Heart left ventricle (tissue), 16 donors: Measurements from ENCODE around the gene XAF1. TPM values are rescaled to one million over a fixed set of nuclear protein-coding genes. Genes with fewer than 3 reads are reported as not detected.

Source experiments
- ATAC-seq, 4 donors: fragments of 200-7000 bp; cut with Tn5 transposase; one replicate each; pipeline ENCODE4 v1.9.1; 2020 to 2022; ENCODE audit warnings: moderate library complexity in 4 of 4, mild to moderate bottlenecking in 3 of 4, moderate number of reproducible peaks in 1 of 4
- DNase-seq, 5 donors: peaks; one replicate each; pipeline ENCODE4 v3.0.0-alpha.2; 2020
- H3K27ac ChIP-seq, 12 donors: fragments of 200-600 bp; sonication (generic) in 4 of 12; one replicate each; pipeline versions ENCODE4 v1.5.0 to v1.8.0; 2016 to 2022; ENCODE audit warnings: mild to moderate bottlenecking in 2 of 12
- H3K27me3 ChIP-seq, 9 donors: fragments of 200-600 bp; sonication (generic) in 2 of 9; one replicate each; pipeline versions ENCODE4 v1.5.1 to v1.8.0; 2016 to 2022; ENCODE audit warnings: mild to moderate bottlenecking in 3 of 9
- H3K36me3 ChIP-seq, 9 donors: fragments of 200-600 bp; sonication (generic) in 2 of 9; one replicate each; pipeline versions ENCODE4 v1.5.0 to v1.8.0; 2018 to 2022; ENCODE audit warnings: mild to moderate bottlenecking in 2 of 9
- H3K4me1 ChIP-seq, 12 donors: fragments of 200-600 bp; sonication (generic) in 4 of 12; one replicate each; pipeline versions ENCODE4 v1.5.0 to v1.8.0; 2016 to 2022; ENCODE audit warnings: mild to moderate bottlenecking in 3 of 12
- H3K4me3 ChIP-seq, 12 donors: fragments of 200-600 bp; sonication (generic) in 4 of 12; one replicate each; pipeline versions ENCODE4 v1.5.0 to v1.8.0; 2017 to 2022; ENCODE audit warnings: mild to moderate bottlenecking in 9 of 12, moderate library complexity in 4 of 12
- H3K9me3 ChIP-seq, 12 donors: fragments of 200-600 bp; sonication (generic) in 4 of 12; one replicate each; pipeline versions ENCODE4 v1.5.0 to v1.8.0; 2016 to 2022; ENCODE audit warnings: mild to moderate bottlenecking in 1 of 12
- CTCF ChIP-seq, 12 donors: fragments of 200-600 bp; sonication (generic) in 4 of 12; IDR thresholded peaks; one replicate each; pipeline versions ENCODE4 v1.5.0 to v1.8.0; 2018 to 2022; ENCODE audit warnings: antibody characterized with exemption in 12 of 12, mild to moderate bottlenecking in 5 of 12
- POLR2A ChIP-seq, 2 donors: fragments of 450-650 bp; IDR thresholded peaks; one replicate each; pipeline ENCODE4 v1.6.1; 2017; ENCODE audit warnings: antibody characterized with exemption in 2 of 2, mild to moderate bottlenecking in 2 of 2, moderate library complexity in 2 of 2
- WGBS, 4 donors: extraction: QIAGEN DNeasy Blood & Tissue Kit in 2 of 4; methylation state at CpG; one replicate each; pipeline versions ENCODE4 v1.1.5 to v1.1.7; 2013 to 2018; 5-methylcytosine and 5-hydroxymethylcytosine counted together
- intact Hi-C, 10 donors: fragments of 100-400 bp; cut with DNase I; formaldehyde crosslinking; loops; one replicate each; pipeline versions ENCODE4 v1.11.1 to v1.14.2; 2022
- polyA plus RNA-seq, 2 donors: library from polyadenylated mRNA; stranded (reverse); fragments of 200-250 nt; gene quantifications; one replicate each; pipeline ENCODE4 v1.2.3, GENCODE V29; 2013
- total RNA-seq, 9 donors: library from RNA; depleted of rRNA in 2 of 9; stranded (reverse); fragments of >200 nt in 2 of 9; fragmentation: NEBNext Ultra II Directional in 3 of 9; extraction: Animal tissue kit (Norgen Biotek cat#: 25700) in 3 of 9; gene quantifications; one replicate each; pipeline versions ENCODE4 v1.1.0 to v1.2.4, GENCODE V29; 2016 to 2023
- donor health status: ischemic (EF 13 %, LVEDD 7.1; RV severe dilation, severe dysfunction).
- donor health status: healthy with polysubstance abuse.
- donor health status: DM: no; HTN: yes; CAD: no.
- donor health status: DM: no; HTN: no; CAD: no.
- donor health status: ischemic (EF 25% LVEDD 6.9; RV normal size, moderate dysfunction).
- donor health status: ischemic (EF 25% LVEDD 5.7; RV mildly dilated, moderate dysfunction).
- donor health status: healthy.
- donor health status: DM: yes; HTN: yes; CAD: no.
- donor health status: ischemic (EF 35%, LVEDD 5.7; RV mildly dilated, moderate dysfunction).
- donor health status: nonischemic (EF 11% LVEDD 7.7; RV severe dilation, severe dysfunction).
- donor health status: DM: yes; HTN: yes; CAD: no.
- donor health status: PGD.
- donor health status: ischemic (EF 29% LVEDD 5.4; RV normal size, mild dysfunction).
- donor health status: nonischemic (EF 23%, LVEDD 6.1; RV moderate dilation, normal function).

Gene XAF1
- total and polyA plus RNA-seq, 11 donors: 9.5 to 77.8 (median 24.9) TPM

- 84 to 96% (median 91%) methylated on average over 3 of the region's 3 CpGs for WGBS, 4 donors
- Histone ChIP-seq H3K27me3 (peaks cover 0 to 6% (median 0%) of the 10 kb centered on the region in 9 donors), H3K9me3 (peaks cover 0 to 15% (median 0%) of the 10 kb centered on the region in 12 donors), H3K36me3 (no peaks in the 10 kb centered on the region), H3K4me3 (no peak overlapping the region), H3K27ac (no peak overlapping the region), H3K4me1 (no peaks in the 10 kb centered on the region)
- DNase-seq (no peak), ATAC-seq (no peak)
- intact Hi-C loops: no loop called here
- TF ChIP-seq POLR2A (IDR thresholded peaks at IDR 0.05) (no peak), CTCF (IDR thresholded peaks at IDR 0.05) (no peak)
Measured at GRCh38 chr17:6818938-6819337, 63.1 kb downstream of the XAF1 start.

- H3K4me3 ChIP-seq: no peak overlapping the region
- intact Hi-C loops: no loop called here
- peaks cover 0 to 7% (median 3%) of the 10 kb centered on the region in 9 donors for H3K27me3 ChIP-seq
- no peak overlapping the region for H3K27ac ChIP-seq
- H3K36me3 ChIP-seq: no peaks in the 10 kb centered on the region
- no peak for TF ChIP-seq CTCF (IDR thresholded peaks at IDR 0.05)
- no peak for TF ChIP-seq POLR2A (IDR thresholded peaks at IDR 0.05)
- ATAC-seq (no peak), DNase-seq (no peak)
- peaks cover 0 to 11% (median 0%) of the 10 kb centered on the region in 12 donors for H3K9me3 ChIP-seq
- no peaks in the 10 kb centered on the region for H3K4me1 ChIP-seq
Measured at GRCh38 chr17:6823011-6823442, 67.2 kb downstream of the XAF1 start.

Other genes starting within 250 kb of the XAF1 start
- 1 to 10 TPM in 1 of 9 donors, under 1 TPM in 8; 0.16 to 1.7 (median 0.33) TPM for gene PITPNM3, start 199.5 kb upstream of the XAF1 start, total RNA-seq
- gene PITPNM3, start 199.5 kb upstream of the XAF1 start, polyA plus RNA-seq: under 1 TPM; 0.23 to 0.42 TPM
- 10 to 100 TPM in 1 of 9 donors, 1 to 10 TPM in 8; 3.3 to 10.2 (median 5.0) TPM for gene KIAA0753, start 115.3 kb upstream of the XAF1 start, total RNA-seq
- gene KIAA0753, start 115.3 kb upstream of the XAF1 start, polyA plus RNA-seq: 1 to 10 TPM; 2.7 to 5.0 TPM
- gene TXNDC17, start 115.0 kb upstream of the XAF1 start, total RNA-seq: 10 to 100 TPM; 31.5 to 95.2 (median 43.3) TPM
- 100 to 1,000 TPM in 1 of 2 donors, 10 to 100 TPM in 1; 98.3 to 221 TPM for gene TXNDC17, start 115.0 kb upstream of the XAF1 start, polyA plus RNA-seq
- gene MED31, start 104.4 kb upstream of the XAF1 start, total RNA-seq: 10 to 100 TPM in 7 of 9 donors, 1 to 10 TPM in 2; 5.4 to 17.5 (median 13.7) TPM
- 10 to 100 TPM; 18.7 to 20.9 TPM for gene MED31, start 104.4 kb upstream of the XAF1 start, polyA plus RNA-seq
- gene C17orf100, start 104.3 kb upstream of the XAF1 start, total RNA-seq: under 1 TPM; 0.30 to 0.75 (median 0.56) TPM
- under 1 TPM; 0.84 to 0.86 TPM for gene C17orf100, start 104.3 kb upstream of the XAF1 start, polyA plus RNA-seq
- gene SLC13A5, start 42.7 kb upstream of the XAF1 start, total RNA-seq: under 1 TPM in 1 of 9 donors, not detected in 8; 0.72 TPM
- under 1 TPM in 1 of 2 donors, not detected in 1; 0.06 TPM for gene SLC13A5, start 42.7 kb upstream of the XAF1 start, polyA plus RNA-seq
- under 1 TPM in 2 of 9 donors, not detected in 7; 0.19 to 0.20 TPM for gene FBXO39, start 20.2 kb downstream of the XAF1 start, total RNA-seq
- under 1 TPM; 0.14 to 0.19 TPM for gene FBXO39, start 20.2 kb downstream of the XAF1 start, polyA plus RNA-seq
- gene TEKT1, start 75.7 kb downstream of the XAF1 start, total RNA-seq: not detected
- gene TEKT1, start 75.7 kb downstream of the XAF1 start, polyA plus RNA-seq: not detected
- gene ALOX12, start 240.0 kb downstream of the XAF1 start, total RNA-seq: under 1 TPM in 1 of 9 donors, not detected in 8; 0.44 TPM
- gene ALOX12, start 240.0 kb downstream of the XAF1 start, polyA plus RNA-seq: not detected